Spleen (tissue), 11 donors: ENCODE results near the gene SWI5. TPM values are rescaled to one million over a fixed set of nuclear protein-coding genes. Genes with fewer than 3 reads are reported as not detected.

Experiments used
- DNase-seq: peaks from one replicate; pipeline ENCODE4 v3.0.0-alpha.2; 2020
- H3K27ac ChIP-seq, 8 donors: fragments of 200-600 bp; sonication (generic) in 7 of 8; 1 replicate in 4 of 8; 2 replicates in 4 of 8; pipeline versions ENCODE4 v1.5.0 to v1.8.0; 2016 to 2021; ENCODE audit warnings: inconsistent platforms in 4 of 8, mild to moderate bottlenecking in 4 of 8, moderate library complexity in 1 of 8
- H3K27me3 ChIP-seq, 7 donors: fragments of 200-600 bp; sonication (generic) in 6 of 7; replicated peaks in 1 of 7; 1 replicate in 4 of 7; 2 replicates in 3 of 7; pipeline versions ENCODE4 v1.5.0 to v1.8.0; 2016 to 2021; ENCODE audit warnings: inconsistent platforms in 3 of 7, mild to moderate bottlenecking in 1 of 7
- H3K36me3 ChIP-seq, 6 donors: fragments of 200-600 bp; sonication (generic) in 5 of 6; 1 replicate in 4 of 6; 2 replicates in 2 of 6; pipeline versions ENCODE4 v1.5.0 to v1.8.0; 2016 to 2021; ENCODE audit warnings: inconsistent platforms in 2 of 6
- H3K4me1 ChIP-seq, 6 donors: fragments of 200-600 bp; sonication (generic) in 5 of 6; 1 replicate in 3 of 6; 2 replicates in 3 of 6; pipeline versions ENCODE4 v1.5.0 to v1.8.0; 2016 to 2021; ENCODE audit warnings: inconsistent platforms in 3 of 6
- H3K4me3 ChIP-seq, 8 donors: fragments of 200-600 bp; sonication (generic) in 7 of 8; 1 replicate in 4 of 8; 2 replicates in 4 of 8; pipeline versions ENCODE4 v1.5.0 to v1.8.0; 2016 to 2021; ENCODE audit warnings: inconsistent platforms in 4 of 8, mild to moderate bottlenecking in 4 of 8, moderate library complexity in 2 of 8
- H3K9me3 ChIP-seq, 8 donors: fragments of 200-600 bp; sonication (generic) in 7 of 8; 1 replicate in 4 of 8; 2 replicates in 4 of 8; pipeline versions ENCODE4 v1.5.0 to v1.8.0; 2016 to 2021; ENCODE audit warnings: inconsistent platforms in 4 of 8
- CTCF ChIP-seq, 11 experiments: fragments of 200-600 bp in 7 of 11; fragments of 450-650 bp in 4 of 11; sonication (generic) in 4 of 11; IDR thresholded peaks in 8 of 11; conservative IDR thresholded peaks in 3 of 11; 1 replicate in 7 of 11; 2 replicates in 4 of 11; pipeline versions ENCODE4 v1.4.0 to v1.8.0; 2016 to 2021; ENCODE audit warnings: antibody characterized with exemption in 11 of 11, inconsistent platforms in 4 of 11, mild to moderate bottlenecking in 1 of 11
- POLR2A ChIP-seq, 3 donors: fragments of 450-650 bp; IDR thresholded peaks; one replicate each; pipeline ENCODE4 v1.5.1; 2017; ENCODE audit warnings: antibody characterized with exemption in 3 of 3, mild to moderate bottlenecking in 1 of 3
- POLR2AphosphoS5 ChIP-seq, 3 donors: sonication (generic); formaldehyde crosslinking; IDR thresholded peaks; one replicate each; pipeline ENCODE4 v1.5.1; 2017; ENCODE audit warnings: antibody characterized with exemption in 3 of 3
- WGBS, 5 donors: extraction: QIAGEN DNeasy Blood & Tissue Kit in 3 of 5; methylation state at CpG; one replicate each; pipeline versions ENCODE4 v1.1.5 to v1.1.7; 2013 to 2018; 5-methylcytosine and 5-hydroxymethylcytosine counted together
- intact Hi-C: fragments of 100-400 bp; cut with DNase I; formaldehyde crosslinking; loops from one replicate; pipeline ENCODE4 v1.15.0; 2023; ENCODE audit warnings: low total_unique reads
- polyA plus RNA-seq, 3 donors: library from polyadenylated mRNA; stranded (reverse); fragments of 200-250 nt; gene quantifications; one replicate each; pipeline ENCODE4 v1.2.1, GENCODE V29; 2013
- total RNA-seq, 7 donors: library from RNA; depleted of rRNA in 3 of 7; stranded (reverse); fragments of >200 nt in 3 of 7; fragmentation: NEBNext Ultra II Directional in 4 of 7; extraction: Animal tissue kit (Norgen Biotek cat#: 25700) in 4 of 7; gene quantifications; one replicate each; pipeline versions ENCODE4 v1.1.0 to v1.2.1, GENCODE V29; 2016 to 2021
- donor health status: healthy with polysubstance abuse.
- donor health status: DM: no; HTN: no; CAD: no; lungs with moderate emphysema.
- donor health status: DM: no; HTN: no; CAD: no.
- donor health status: Bipolar disorder and iron deficiency.
- donor health status: healthy.
- donor health status: DM: no; HTN: no; CAD: no.
- donor health status: DM: yes; HTN: yes; CAD: no.

Gene SWI5
- total and polyA plus RNA-seq, 10 donors, result 8.4 to 23.4 (median 15.3) TPM

GRCh38 chr9:128243215-128244018 lies 32.7 kb upstream of the SWI5 start:
- DNase-seq, result no peak
- 44 to 60% (median 55%) methylated on average over 8 to 13 of the region's 13 CpGs for WGBS, 5 donors
- intact Hi-C loops, result no loop called here
- H3K9me3 ChIP-seq, result no peaks in the 10 kb centered on the region
- no peak overlapping the region for H3K4me3 ChIP-seq
- no peak overlapping the region for H3K27ac ChIP-seq
- no peaks in the 10 kb centered on the region for H3K36me3 ChIP-seq
- H3K4me1 ChIP-seq, result peaks cover 0 to 33% (median 17%) of the 10 kb centered on the region in 6 donors
- peaks cover 0 to 36% (median 0%) of the 10 kb centered on the region in 7 donors for H3K27me3 ChIP-seq
- no peak for TF ChIP-seq POLR2AphosphoS5 (IDR thresholded peaks at IDR 0.05)
- no peak for TF ChIP-seq POLR2A (IDR thresholded peaks at IDR 0.05)
- TF ChIP-seq CTCF (IDR thresholded peaks at IDR 0.05 in 8 of 11, conservative IDR thresholded peaks at IDR 0.05 in 3 of 11), result no peak

- peaks cover 0 to 36% (median 0%) of the 10 kb centered on the region in 7 donors for H3K27me3 ChIP-seq
- H3K36me3 ChIP-seq, result no peaks in the 10 kb centered on the region
- intact Hi-C loops, result no loop called here
- H3K4me3 ChIP-seq, result peak overlapping the region in 2 of 8 donors; percentile 7 to 35
- H3K4me1 ChIP-seq, result peaks cover 0 to 33% (median 17%) of the 10 kb centered on the region in 6 donors
- peak overlapping the region in 3 of 8 donors; percentile 21 to 60 (median 55) for H3K27ac ChIP-seq
- TF ChIP-seq CTCF (IDR thresholded peaks at IDR 0.05 in 8 of 11, conservative IDR thresholded peaks at IDR 0.05 in 3 of 11), result no peak
- no peak for TF ChIP-seq POLR2AphosphoS5 (IDR thresholded peaks at IDR 0.05)
- TF ChIP-seq POLR2A (IDR thresholded peaks at IDR 0.05), result no peak
- no peaks in the 10 kb centered on the region for H3K9me3 ChIP-seq
- DNase-seq, result no peak
- 34 to 46% (median 38%) methylated on average over 11 to 13 of the region's 13 CpGs for WGBS, 5 donors
These were observed 31.8 kb upstream of the SWI5 start for GRCh38 chr9:128244091-128244836.

- peak; percentile 86 for DNase-seq
- TF ChIP-seq POLR2AphosphoS5 (IDR thresholded peaks at IDR 0.05) (peak in 1 of 3 donors; percentile 24), POLR2A (IDR thresholded peaks at IDR 0.05) (no peak)
These were observed 31.2 kb upstream of the SWI5 start for GRCh38 chr9:128244837-128245231.

GRCh38 chr9:128245421-128246151 lies 30.5 kb upstream of the SWI5 start:
- no peak for TF ChIP-seq POLR2A (IDR thresholded peaks at IDR 0.05)
- no peak for TF ChIP-seq CTCF (IDR thresholded peaks at IDR 0.05 in 8 of 11, conservative IDR thresholded peaks at IDR 0.05 in 3 of 11)
- no peak for TF ChIP-seq POLR2AphosphoS5 (IDR thresholded peaks at IDR 0.05)
- intact Hi-C loops, result no loop called here
- H3K27ac ChIP-seq, result peak overlapping the region in 4 of 8 donors; percentile 21 to 60 (median 44)
- no peaks in the 10 kb centered on the region for H3K9me3 ChIP-seq
- no peak overlapping the region for H3K4me3 ChIP-seq
- peaks cover 0 to 45% (median 0%) of the 10 kb centered on the region in 7 donors for H3K27me3 ChIP-seq
- no peaks in the 10 kb centered on the region for H3K36me3 ChIP-seq
- H3K4me1 ChIP-seq, result peaks cover 0 to 44% (median 26%) of the 10 kb centered on the region in 6 donors
- DNase-seq, result no peak
- WGBS, 5 donors, result 21 to 32% (median 26%) methylated on average over 12 to 13 of the region's 13 CpGs

More at GRCh38 chr9:128244837-128245231, 31.2 kb upstream of the SWI5 start:
- H3K27ac ChIP-seq, result peak overlapping the region in 3 of 8 donors; percentile 21 to 60 (median 55)
- H3K36me3 ChIP-seq, result no peaks in the 10 kb centered on the region
- peaks cover 0 to 37% (median 18%) of the 10 kb centered on the region in 6 donors for H3K4me1 ChIP-seq
- peaks cover 0 to 37% (median 0%) of the 10 kb centered on the region in 7 donors for H3K27me3 ChIP-seq
- 3 to 16% (median 4%) methylated on average over 5 to 18 of the region's 18 CpGs for WGBS, 5 donors
- no peaks in the 10 kb centered on the region for H3K9me3 ChIP-seq
- intact Hi-C loops, result no loop called here
- H3K4me3 ChIP-seq, result peak overlapping the region in 2 of 8 donors; percentile 7 to 35
